ENCODE measurements around the gene RPL3. TPM values are rescaled to one million over a fixed set of nuclear protein-coding genes. Genes with fewer than 3 reads are reported as not detected.
A peak's percentile ranks its signal among the peaks of the same experiment; 100 is the strongest.

RPL3 gene
- total and polyA plus RNA-seq, 2 donors (not counting 1 experiment from before 2014, with no cell fraction given): 2,665 to 5,418 TPM

DNA sequence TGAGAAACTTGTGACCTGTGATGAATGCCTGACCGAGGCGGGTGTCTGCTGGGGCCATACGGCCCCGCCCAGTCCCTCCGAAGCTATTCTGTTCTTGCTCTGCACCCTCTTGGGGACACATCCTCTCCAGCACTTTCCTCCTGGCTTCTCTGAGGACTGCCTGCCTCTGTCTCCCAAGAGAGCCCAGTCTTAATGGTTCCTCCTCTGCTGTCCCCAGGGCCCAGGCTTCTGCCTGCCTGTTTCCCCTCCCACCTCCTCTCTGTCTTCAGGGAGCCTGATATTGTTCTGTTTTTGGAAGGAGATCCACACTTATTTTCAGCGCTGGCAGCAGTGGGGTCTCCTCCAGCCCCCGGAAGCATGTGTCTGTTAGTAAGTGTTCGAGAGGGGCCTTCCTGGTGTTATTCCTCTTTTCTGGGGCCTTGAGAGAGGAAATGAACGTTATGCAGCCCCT, 49.1 kb upstream of the RPL3 start:
- Histone ChIP-seq H3K27me3 (replicated peaks in 1 of 4; ENCODE audit: control extremely low read depth in 1 of 4, control insufficient read depth in 3 of 4, insufficient read depth in 4 of 4, low read length in 3 of 4) (no peaks in the 10 kb centered on the region), H3K4me3 (ENCODE audit: control extremely low read depth in 1 of 5, extremely low read depth in 1 of 5, insufficient read depth in 1 of 5, low read depth in 2 of 5, low read length in 4 of 5) (no peak overlapping the region), H3K9ac (ENCODE audit: low read length) (no peak overlapping the region), H3K4me2 (replicated peaks; ENCODE audit: low read depth, low read length, poor library complexity, severe bottlenecking) (peak overlapping the region; percentile 48), H3K9me3 (ENCODE audit: control extremely low read depth in 1 of 3, control insufficient read depth in 2 of 3, insufficient read depth in 1 of 3, low read length in 2 of 3) (peaks cover 0 to 16% (median 4%) of the 10 kb centered on the region in 3 donors), H3K4me1 (ENCODE audit: control insufficient read depth in 2 of 2, insufficient read depth in 2 of 2, low read length in 2 of 2) (peaks cover 17 to 25% of the 10 kb centered on the region in 2 donors), H4K20me1 (ENCODE audit: control insufficient read depth, insufficient read depth, low read length, poor library complexity, severe bottlenecking) (no peaks in the 10 kb centered on the region), H3K79me2 (ENCODE audit: control insufficient read depth, insufficient read depth, low read length) (no peaks in the 10 kb centered on the region), H3K27ac (ENCODE audit: low read length in 2 of 2) (peak overlapping the region in 1 of 2 donors; percentile 5), H3K36me3 (replicated peaks in 1 of 2; ENCODE audit: control extremely low read depth in 1 of 2, control insufficient read depth in 1 of 2, extremely low read depth in 1 of 2, insufficient read depth in 2 of 2, low read length in 1 of 2) (no peaks in the 10 kb centered on the region), H2AFZ (ENCODE audit: insufficient read depth, low read depth, low read length, poor library complexity, severe bottlenecking) (peak overlapping the region; percentile 60)
- H3K9me3 Mint-ChIP-seq (ENCODE audit: insufficient read depth): no peaks in the 10 kb centered on the region
- no peak overlapping the region for H3K27ac Mint-ChIP-seq
- WGBS (ENCODE audit: insufficient coverage): 7% methylated on average over 8 of the region's 9 CpGs
- H3K27me3 Mint-ChIP-seq: no peaks in the 10 kb centered on the region
- H3K4me1 Mint-ChIP-seq: peaks cover 46% of the 10 kb centered on the region
- ATAC-seq (ENCODE audit: low read depth) (peak; percentile 21), DNase-seq (no peak)
- intact Hi-C loops (cut with micrococcal nuclease): no loop called here
- CTCF ChIA-PET: interaction anchor here (0.5 kb wide), 1 partner anchor 28 kb away, joined by 3 read pairs; no protein-coding TSS in a partner anchor
- H3K4me3 Mint-ChIP-seq: no peak overlapping the region
- TF ChIP-seq, protein P1, sequence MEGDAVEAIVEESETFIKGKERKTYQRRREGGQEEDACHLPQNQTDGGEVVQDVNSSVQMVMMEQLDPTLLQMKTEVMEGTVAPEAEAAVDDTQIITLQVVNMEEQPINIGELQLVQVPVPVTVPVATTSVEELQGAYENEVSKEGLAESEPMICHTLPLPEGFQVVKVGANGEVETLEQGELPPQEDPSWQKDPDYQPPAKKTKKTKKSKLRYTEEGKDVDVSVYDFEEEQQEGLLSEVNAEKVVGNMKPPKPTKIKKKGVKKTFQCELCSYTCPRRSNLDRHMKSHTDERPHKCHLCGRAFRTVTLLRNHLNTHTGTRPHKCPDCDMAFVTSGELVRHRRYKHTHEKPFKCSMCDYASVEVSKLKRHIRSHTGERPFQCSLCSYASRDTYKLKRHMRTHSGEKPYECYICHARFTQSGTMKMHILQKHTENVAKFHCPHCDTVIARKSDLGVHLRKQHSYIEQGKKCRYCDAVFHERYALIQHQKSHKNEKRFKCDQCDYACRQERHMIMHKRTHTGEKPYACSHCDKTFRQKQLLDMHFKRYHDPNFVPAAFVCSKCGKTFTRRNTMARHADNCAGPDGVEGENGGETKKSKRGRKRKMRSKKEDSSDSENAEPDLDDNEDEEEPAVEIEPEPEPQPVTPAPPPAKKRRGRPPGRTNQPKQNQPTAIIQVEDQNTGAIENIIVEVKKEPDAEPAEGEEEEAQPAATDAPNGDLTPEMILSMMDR (IDR thresholded peaks at IDR 0.05): no peak
- TF ChIP-seq EZH2 (IDR thresholded peaks at IDR 0.05; ENCODE audit: borderline replicate concordance, insufficient read depth, low read depth, low read length, poor library complexity, severe bottlenecking): no peak
- POLR2A ChIA-PET: no interaction called here

DNA sequence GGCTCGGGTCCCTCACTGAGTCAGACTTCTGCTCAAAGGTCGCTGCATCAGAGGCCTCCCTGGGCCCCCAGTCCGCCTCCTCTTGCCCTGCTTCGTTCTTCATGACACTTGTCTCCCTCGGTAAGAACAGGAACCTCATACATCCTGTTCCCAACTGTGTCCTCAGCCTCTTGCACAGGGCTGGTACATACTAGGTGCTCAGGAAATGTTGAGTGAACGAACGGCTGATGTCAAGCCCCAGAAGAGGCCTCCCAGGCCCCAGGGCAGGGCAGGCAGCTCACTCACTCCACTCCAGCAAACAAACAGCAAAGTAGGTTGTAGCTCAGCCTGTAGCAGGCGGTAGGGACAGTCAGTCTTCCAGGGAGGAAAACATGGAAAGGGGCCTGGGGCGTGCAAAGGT, 47.6 kb upstream of the RPL3 start:
- POLR2A ChIA-PET: interaction anchor here (1.1 to 1.2 kb wide), 2 partner anchors 11 to 28 kb away, joined by 3 to 4 read pairs; no protein-coding TSS in a partner anchor

More for the DNA sequence above, 47.6 kb upstream of the RPL3 start:
- Histone ChIP-seq H3K27me3 (replicated peaks in 1 of 4; ENCODE audit: control extremely low read depth in 1 of 4, control insufficient read depth in 3 of 4, insufficient read depth in 4 of 4, low read length in 3 of 4) (no peaks in the 10 kb centered on the region), H2AFZ (ENCODE audit: insufficient read depth, low read depth, low read length, poor library complexity, severe bottlenecking) (peak overlapping the region; percentile 32), H3K9me3 (ENCODE audit: control extremely low read depth in 1 of 3, control insufficient read depth in 2 of 3, insufficient read depth in 1 of 3, low read length in 2 of 3) (peaks cover 0 to 8% (median 4%) of the 10 kb centered on the region in 3 donors), H3K79me2 (ENCODE audit: control insufficient read depth, insufficient read depth, low read length) (no peaks in the 10 kb centered on the region), H3K4me2 (replicated peaks; ENCODE audit: low read depth, low read length, poor library complexity, severe bottlenecking) (no peak overlapping the region), H3K36me3 (replicated peaks in 1 of 2; ENCODE audit: control extremely low read depth in 1 of 2, control insufficient read depth in 1 of 2, extremely low read depth in 1 of 2, insufficient read depth in 2 of 2, low read length in 1 of 2) (no peaks in the 10 kb centered on the region), H3K27ac (ENCODE audit: low read length in 2 of 2) (no peak overlapping the region), H4K20me1 (ENCODE audit: control insufficient read depth, insufficient read depth, low read length, poor library complexity, severe bottlenecking) (no peaks in the 10 kb centered on the region), H3K4me1 (ENCODE audit: control insufficient read depth in 2 of 2, insufficient read depth in 2 of 2, low read length in 2 of 2) (peaks cover 17 to 25% of the 10 kb centered on the region in 2 donors), H3K4me3 (ENCODE audit: control extremely low read depth in 1 of 5, extremely low read depth in 1 of 5, insufficient read depth in 1 of 5, low read depth in 2 of 5, low read length in 4 of 5) (no peak overlapping the region), H3K9ac (ENCODE audit: low read length) (no peak overlapping the region)
- peak overlapping the region; percentile 62 for H3K27ac Mint-ChIP-seq
- WGBS (ENCODE audit: insufficient coverage): 42% methylated on average over 5 of the region's 9 CpGs
- intact Hi-C loops (cut with micrococcal nuclease): no loop called here
- CTCF ChIA-PET: no interaction called here
- ATAC-seq (ENCODE audit: low read depth) (no peak), DNase-seq (no peak)
- no peaks in the 10 kb centered on the region for H3K27me3 Mint-ChIP-seq
- H3K9me3 Mint-ChIP-seq (ENCODE audit: insufficient read depth): no peaks in the 10 kb centered on the region
- TF ChIP-seq, protein P1 (IDR thresholded peaks at IDR 0.05): no peak
- no peak for TF ChIP-seq EZH2 (IDR thresholded peaks at IDR 0.05; ENCODE audit: borderline replicate concordance, insufficient read depth, low read depth, low read length, poor library complexity, severe bottlenecking)
- H3K4me3 Mint-ChIP-seq: no peak overlapping the region
- peaks cover 46% of the 10 kb centered on the region for H3K4me1 Mint-ChIP-seq

All from B cell (primary cell).